KMS-11 (cell line): Measurements from ENCODE around the gene CSTB.

Experiments used
- H2AFZ ChIP-seq: fragments of 200-600 bp; sonication (generic); 2 replicates; pipeline ENCODE4 v1.6.1; 2016; ENCODE audit warnings: antibody characterized with exemption, mixed run types, low read depth
- H3K27ac ChIP-seq: fragments of 200-600 bp; sonication (generic); 2 replicates; pipeline ENCODE4 v1.6.1; 2016; ENCODE audit warnings: mild to moderate bottlenecking, mixed run types
- H3K27me3 ChIP-seq: fragments of 200-600 bp; sonication (generic); 2 replicates; pipeline ENCODE4 v1.6.1; 2017; ENCODE audit warnings: mild to moderate bottlenecking, low read depth, mixed run types, moderate library complexity; ENCODE audit not compliant: insufficient read depth
- H3K36me3 ChIP-seq: fragments of 200-600 bp; sonication (generic); 2 replicates; pipeline ENCODE4 v1.6.1; 2017; ENCODE audit warnings: mild to moderate bottlenecking, mixed run types; ENCODE audit not compliant: insufficient read depth
- H3K4me1 ChIP-seq: fragments of 200-600 bp; sonication (generic); 2 replicates; pipeline ENCODE4 v1.6.1; 2016; ENCODE audit warnings: mild to moderate bottlenecking, low read depth, mixed run types; ENCODE audit not compliant: poor library complexity, severe bottlenecking
- H3K4me2 ChIP-seq: fragments of 200-600 bp; sonication (generic); 2 replicates; pipeline ENCODE4 v1.7.0; 2016; ENCODE audit warnings: mild to moderate bottlenecking, mixed run types
- H3K4me3 ChIP-seq: fragments of 200-600 bp; sonication (generic); IDR thresholded peaks from 2 replicates; pipeline ENCODE4 v1.6.1; 2017; ENCODE audit warnings: low read depth, low read length, mixed read lengths; ENCODE audit not compliant: insufficient read depth
- H3K79me2 ChIP-seq: fragments of 200-600 bp; sonication (generic); 2 replicates; pipeline ENCODE4 v1.6.1; 2016; ENCODE audit warnings: low read depth, mixed run types; ENCODE audit not compliant: insufficient read depth
- H3K9ac ChIP-seq: fragments of 200-600 bp; sonication (generic); 2 replicates; pipeline ENCODE4 v1.6.1; 2016; ENCODE audit warnings: mild to moderate bottlenecking, mixed run types
- H4K20me1 ChIP-seq: fragments of 200-600 bp; sonication (generic); 2 replicates; pipeline ENCODE4 v1.6.1; 2016; ENCODE audit warnings: mild to moderate bottlenecking, mixed run types; ENCODE audit not compliant: insufficient read depth
- CTCF ChIP-seq: fragments of 200-600 bp; sonication (generic); conservative IDR thresholded peaks from 2 replicates; pipeline ENCODE4 v1.6.1; 2017; ENCODE audit warnings: low read depth, mild to moderate bottlenecking, antibody characterized with exemption, low read length, moderate library complexity, mixed read lengths

The CSTB gene

GRCh38 chr21:43739621-43740435 lies 36.3 kb downstream of the CSTB start:
- no peak overlapping the region for H3K4me2 ChIP-seq
- H3K4me1 ChIP-seq, result no peaks in the 10 kb centered on the region
- H3K27me3 ChIP-seq, result no peaks in the 10 kb centered on the region
- no peaks in the 10 kb centered on the region for H3K36me3 ChIP-seq
- peaks cover 2% of the 10 kb centered on the region; the same call in 1 of the 2 replicates for H3K79me2 ChIP-seq
- H3K27ac ChIP-seq, result no peak overlapping the region
- no peak overlapping the region for H3K9ac ChIP-seq
- TF ChIP-seq CTCF, result no peak
- no peaks in the 10 kb centered on the region for H4K20me1 ChIP-seq
- H2AFZ ChIP-seq, result no peak overlapping the region
- no peak overlapping the region for H3K4me3 ChIP-seq

GRCh38 chr21:43737158-43737950 lies 38.8 kb downstream of the CSTB start:
- no peak overlapping the region for H3K4me2 ChIP-seq
- H2AFZ ChIP-seq, result no peak overlapping the region
- TF ChIP-seq CTCF, result no peak
- no peaks in the 10 kb centered on the region for H3K36me3 ChIP-seq
- no peak overlapping the region for H3K4me3 ChIP-seq
- H4K20me1 ChIP-seq, result no peaks in the 10 kb centered on the region
- no peak overlapping the region for H3K9ac ChIP-seq
- H3K4me1 ChIP-seq, result no peaks in the 10 kb centered on the region
- H3K27me3 ChIP-seq, result no peaks in the 10 kb centered on the region
- no peak overlapping the region for H3K27ac ChIP-seq
- H3K79me2 ChIP-seq, result peaks cover 5% of the 10 kb centered on the region; the same call in 1 of the 2 replicates

- Histone ChIP-seq H3K27me3 (no peaks in the 10 kb centered on the region), H3K4me1 (no peaks in the 10 kb centered on the region), H3K4me2 (no peak overlapping the region)
These were observed 39.8 kb downstream of the CSTB start for GRCh38 chr21:43736224-43736883.

More at GRCh38 chr21:43736224-43736883, 39.8 kb downstream of the CSTB start:
- Histone ChIP-seq H3K4me3 (no peak overlapping the region), H3K27ac (no peak overlapping the region), H4K20me1 (no peaks in the 10 kb centered on the region), H3K79me2 (peaks cover 5% of the 10 kb centered on the region; the same call in 1 of the 2 replicates), H3K9ac (no peak overlapping the region), H2AFZ (no peak overlapping the region), H3K36me3 (no peaks in the 10 kb centered on the region)
- no peak for TF ChIP-seq CTCF
